8988T (cell line): ENCODE data around the gene UNC93B1.

Experiments
- DNase-seq: peaks from one replicate; pipeline ENCODE4 v3.0.0; 2011

Gene UNC93B1

DNA sequence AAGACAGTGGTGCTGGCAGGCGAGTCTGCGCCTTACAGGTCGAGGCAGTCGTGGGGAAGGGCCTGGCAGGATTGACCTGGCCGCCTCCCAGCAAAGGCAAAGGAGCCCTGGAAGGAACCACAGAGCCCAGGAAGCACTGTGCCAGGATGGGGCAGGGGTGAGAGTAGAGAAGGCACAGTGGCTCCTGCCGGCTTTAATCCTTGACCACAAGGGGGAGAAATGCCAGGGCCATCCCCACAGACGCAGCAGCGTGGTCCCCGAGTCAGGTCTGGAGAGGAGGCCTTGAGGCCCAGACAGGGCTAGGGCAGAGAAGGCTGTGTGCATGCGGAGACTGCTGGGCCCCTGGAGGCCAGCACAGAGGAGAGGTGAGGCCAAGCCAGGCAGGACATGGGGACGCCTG lies 16.7 kb upstream of the UNC93B1 start:
- DNase-seq = peak; percentile 89

DNA sequence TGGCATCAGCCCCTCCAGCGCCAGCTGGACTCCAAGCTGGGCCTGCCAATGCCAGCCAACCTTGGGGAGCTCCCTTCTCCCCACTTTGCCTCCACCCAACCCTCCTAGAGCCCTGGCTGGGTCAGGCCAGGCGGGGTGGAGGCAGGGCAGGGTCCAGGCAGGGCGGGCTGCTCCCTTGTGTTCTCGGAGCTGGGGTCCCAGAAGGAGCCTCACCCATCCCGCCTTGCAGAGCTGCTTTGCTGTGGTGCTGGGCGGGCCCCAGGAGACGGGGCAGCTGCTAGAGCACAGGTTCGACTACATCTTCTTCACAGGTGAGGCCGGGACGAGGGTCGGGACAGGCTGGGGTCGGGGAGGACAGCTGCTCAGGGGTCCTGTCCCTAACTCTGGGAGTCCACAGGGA lies 15.6 kb upstream of the UNC93B1 start:
- DNase-seq = no peak

DNA sequence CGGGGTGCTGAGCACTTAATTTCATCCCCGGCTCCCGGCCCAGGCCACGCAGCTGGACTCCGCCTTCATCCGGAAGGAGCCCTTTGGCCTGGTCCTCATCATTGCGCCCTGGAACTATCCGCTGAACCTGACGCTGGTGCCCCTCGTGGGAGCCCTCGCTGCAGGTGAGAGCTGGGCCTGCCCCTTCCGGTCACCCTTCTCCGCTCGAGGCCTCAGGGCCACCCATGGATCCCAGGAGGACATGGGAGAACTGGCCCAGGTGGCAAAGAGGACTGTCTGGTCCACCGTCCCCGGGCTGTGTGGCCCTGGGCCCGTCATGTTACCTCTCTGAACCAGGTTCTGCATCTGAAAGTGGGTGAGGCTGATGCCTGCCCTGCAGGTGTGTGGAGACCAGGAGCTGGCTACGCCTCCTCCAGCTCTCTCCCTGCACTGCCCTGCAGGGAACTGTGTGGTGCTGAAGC lies 14.9 kb upstream of the UNC93B1 start:
- no peak for DNase-seq

DNA sequence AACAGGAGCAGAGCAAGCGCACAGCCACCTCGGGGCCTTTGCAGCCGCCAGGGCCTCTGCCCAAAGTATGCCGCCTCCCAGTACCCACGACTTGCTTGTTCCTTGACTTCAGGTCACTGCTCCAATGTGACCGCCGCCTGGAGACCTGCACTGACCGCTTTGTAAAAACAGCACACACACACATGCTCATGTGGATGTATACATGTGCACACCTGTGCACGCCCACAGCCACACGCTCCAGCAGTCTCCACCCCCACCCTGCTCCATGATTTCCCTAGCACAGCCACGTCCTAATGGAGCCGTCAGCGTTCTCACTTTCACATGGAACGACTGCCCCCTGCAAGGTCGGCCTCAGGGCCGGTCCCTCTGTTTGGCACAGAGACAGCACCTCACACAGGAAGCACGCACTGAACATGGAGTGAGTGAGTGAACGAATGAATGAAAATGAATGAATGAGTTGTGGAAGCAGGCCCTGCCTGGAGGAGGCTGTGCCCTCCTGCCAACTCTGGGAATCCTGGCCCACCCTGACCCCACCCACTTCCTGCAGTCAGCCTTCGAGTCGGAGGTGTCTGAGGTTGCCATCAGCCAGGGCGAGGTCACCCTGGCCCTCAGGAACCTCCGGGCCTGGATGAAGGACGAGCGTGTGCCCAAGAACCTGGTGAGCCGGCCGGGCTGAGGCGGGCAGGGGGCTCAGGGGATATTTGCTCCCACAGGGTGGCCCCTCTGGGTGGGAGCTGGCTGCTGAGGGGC lies 14.3 kb upstream of the UNC93B1 start:
- no peak for DNase-seq

DNA sequence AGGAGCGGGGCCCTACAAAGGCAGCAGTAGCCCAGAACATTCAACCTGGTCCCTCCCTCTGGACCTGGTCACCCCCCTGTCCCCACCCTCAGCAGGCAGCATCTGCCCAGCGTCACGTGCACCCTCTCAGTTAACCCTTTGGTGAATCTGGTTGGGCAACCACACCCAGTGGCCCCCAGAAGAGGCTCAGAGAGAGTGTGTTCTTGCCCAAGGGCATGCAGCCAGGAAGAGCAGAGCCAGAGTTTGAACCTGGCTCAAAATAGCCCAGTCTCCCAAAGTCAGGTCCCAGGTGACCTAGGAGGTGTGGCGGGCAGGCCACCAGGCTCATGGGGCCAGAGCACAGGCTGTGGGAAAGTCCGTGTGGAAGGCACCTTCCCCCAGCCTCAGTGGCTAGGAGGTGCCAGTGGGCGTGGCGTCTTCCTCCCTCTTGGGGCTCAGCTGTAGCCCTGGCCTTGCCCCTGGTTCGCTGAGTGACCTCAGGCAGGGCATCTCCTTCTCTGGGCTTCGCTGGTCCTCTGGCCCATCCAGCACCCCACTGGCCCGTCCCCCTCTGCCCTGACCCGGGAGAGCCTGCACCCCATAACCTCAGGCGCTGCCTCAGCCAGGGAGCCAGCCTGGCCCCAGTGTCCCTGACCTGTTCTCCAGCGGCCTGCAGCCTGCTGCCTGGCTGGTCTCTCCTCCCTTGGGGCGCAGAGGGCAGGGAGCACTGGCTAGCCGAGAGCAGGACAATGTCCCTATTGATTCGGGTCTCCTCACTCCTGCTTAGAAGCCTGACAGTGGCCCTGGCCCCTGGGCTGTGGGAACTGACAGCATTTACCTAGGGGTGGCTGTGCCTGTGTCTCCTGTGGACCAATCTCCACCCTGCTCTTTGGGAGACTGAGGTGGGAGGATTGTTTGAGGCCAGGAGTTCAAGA lies 13.3 kb upstream of the UNC93B1 start:
- DNase-seq = no peak

DNA sequence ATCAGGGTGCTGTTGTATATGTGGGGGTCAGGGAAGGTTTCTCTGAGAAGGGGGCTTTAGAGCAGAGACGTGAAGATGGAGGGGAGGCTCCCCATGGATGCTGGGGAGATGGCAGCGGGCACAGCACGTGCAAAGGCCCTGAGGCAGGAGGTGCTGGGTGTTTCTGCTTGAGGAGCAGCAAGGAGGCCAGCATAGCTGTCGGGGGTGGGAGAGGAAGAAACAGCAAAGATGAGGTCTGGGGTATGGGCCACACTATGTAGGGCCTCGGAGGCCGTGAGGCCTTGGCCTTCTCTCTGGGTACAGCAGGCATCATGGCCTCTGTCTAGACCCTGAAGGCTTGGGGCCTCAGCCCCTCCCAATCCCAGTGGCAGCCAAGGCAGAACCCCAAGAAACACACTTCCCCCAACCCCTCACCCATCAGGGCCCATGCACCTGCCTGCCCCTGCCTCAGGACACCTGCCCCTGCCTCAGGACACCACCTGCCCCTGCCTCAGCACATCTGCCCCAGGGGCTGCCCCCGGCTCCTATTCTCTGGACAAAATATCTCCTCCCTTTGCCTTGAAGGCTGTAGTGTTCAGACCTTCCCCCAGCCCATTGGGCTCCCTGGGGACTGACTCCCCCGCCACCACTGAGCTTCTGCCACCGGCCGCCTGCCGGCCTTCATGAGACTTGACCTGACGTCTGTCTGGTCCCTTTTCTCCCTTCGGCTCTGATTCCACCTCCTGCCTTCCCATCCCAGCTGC lies 12.4 kb upstream of the UNC93B1 start:
- DNase-seq = no peak

DNA sequence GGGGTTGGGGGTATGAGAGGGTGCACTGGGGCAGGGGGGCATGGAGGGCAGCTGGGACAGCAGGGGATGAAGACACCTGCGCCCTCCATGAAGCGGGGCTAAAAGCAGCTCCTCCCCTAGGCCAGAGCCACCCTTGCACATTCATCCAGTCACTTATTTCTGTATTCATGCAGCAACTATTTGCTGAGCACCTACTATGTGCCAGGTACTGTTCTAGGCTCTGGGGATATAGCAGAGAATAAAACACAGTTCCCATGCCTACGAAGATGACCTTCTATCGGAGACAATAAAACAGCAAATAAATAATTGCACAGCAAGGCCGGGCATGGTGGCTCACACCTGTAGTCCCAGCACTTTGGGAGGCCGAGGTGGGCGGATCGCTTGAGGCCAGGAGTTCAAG lies 11.6 kb upstream of the UNC93B1 start:
- DNase-seq = no peak

DNA sequence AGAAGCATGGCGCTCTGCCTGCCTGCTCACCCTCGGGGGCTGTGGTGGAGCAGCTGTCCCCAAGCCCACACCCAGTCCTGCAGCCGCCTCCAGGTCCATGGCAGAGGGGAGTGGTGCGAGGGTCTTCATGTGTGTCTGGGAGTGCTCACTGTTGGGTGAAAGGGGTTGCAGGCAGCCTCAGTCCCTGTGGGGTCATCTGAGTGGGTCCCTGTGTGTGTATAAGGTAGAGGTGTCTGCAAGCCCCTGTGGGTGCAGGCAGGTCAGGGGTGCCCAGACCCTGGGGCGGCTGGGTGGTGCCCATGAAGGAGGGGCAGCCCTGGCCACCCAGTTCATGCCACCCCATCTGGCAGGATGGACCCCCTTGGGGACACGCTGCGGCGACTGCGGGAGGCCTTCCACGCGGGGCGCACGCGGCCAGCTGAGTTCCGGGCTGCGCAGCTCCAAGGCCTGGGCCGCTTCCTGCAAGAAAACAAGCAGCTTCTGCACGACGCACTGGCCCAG lies 11.1 kb upstream of the UNC93B1 start:
- DNase-seq = no peak

DNA sequence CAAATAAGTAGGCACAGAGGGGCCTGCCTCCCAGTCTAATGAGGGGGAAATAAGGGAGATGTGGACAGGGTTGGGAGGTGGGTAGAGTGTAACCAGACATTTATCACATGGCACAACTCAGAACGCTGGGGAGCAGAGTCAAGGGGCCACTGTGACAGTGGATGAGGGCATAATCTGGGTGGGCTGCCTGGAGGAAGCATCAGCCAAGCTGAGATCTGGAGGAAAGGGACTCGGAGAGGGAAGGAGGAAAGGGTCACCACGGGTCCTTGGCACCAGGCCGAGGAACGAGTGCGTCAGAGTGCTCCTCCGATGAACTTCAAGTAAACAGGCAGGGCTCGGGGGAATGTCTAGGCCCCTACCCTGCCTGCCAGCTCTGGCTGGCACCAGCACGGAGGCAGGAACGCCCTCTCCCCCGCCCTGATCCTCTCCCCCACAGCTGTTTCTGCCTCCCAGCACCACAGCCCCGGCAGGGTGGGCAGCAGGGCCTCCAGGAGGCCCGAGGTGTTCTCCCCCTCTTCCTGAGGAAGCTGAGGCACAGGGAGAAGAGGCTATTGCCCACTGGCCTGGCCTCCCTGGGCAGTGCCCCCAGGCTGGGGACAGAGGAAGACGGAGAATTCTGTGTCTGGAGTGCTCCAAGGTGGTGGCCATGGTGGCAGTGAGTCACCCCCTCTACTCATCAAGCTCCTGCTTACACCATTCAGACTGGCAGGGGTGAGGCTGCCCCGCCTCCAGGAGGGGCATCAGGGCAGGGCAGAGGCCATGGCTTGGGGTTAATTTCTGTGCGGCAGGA lies 10.5 kb upstream of the UNC93B1 start:
- peak; percentile 84 for DNase-seq

DNA sequence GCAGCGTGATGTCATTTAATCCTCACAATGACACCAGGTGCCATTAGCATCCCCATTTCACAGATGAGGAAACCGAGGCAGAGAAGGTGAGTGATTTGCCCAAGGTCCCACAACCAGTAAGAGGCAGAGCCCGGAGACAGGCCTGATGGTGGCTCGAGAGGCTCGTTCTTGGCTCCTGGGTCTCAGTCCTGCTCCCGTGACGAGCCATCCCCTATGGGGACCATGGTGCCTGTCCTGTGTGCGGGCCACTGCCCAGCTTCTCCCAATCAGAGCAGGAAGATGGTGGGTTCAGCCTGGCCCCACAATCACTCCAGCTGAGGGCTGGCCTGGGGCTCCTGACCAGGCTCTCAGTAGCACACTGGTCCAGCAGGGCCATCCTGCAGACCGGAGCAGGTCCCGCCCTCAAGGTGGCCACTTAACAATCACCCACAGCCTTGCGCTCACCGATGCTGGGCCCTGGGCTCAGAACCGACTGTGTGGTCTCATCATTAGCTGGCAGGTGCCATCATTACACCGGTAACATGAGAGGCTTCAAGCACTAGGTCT lies 9.8 kb upstream of the UNC93B1 start:
- DNase-seq = no peak

DNA sequence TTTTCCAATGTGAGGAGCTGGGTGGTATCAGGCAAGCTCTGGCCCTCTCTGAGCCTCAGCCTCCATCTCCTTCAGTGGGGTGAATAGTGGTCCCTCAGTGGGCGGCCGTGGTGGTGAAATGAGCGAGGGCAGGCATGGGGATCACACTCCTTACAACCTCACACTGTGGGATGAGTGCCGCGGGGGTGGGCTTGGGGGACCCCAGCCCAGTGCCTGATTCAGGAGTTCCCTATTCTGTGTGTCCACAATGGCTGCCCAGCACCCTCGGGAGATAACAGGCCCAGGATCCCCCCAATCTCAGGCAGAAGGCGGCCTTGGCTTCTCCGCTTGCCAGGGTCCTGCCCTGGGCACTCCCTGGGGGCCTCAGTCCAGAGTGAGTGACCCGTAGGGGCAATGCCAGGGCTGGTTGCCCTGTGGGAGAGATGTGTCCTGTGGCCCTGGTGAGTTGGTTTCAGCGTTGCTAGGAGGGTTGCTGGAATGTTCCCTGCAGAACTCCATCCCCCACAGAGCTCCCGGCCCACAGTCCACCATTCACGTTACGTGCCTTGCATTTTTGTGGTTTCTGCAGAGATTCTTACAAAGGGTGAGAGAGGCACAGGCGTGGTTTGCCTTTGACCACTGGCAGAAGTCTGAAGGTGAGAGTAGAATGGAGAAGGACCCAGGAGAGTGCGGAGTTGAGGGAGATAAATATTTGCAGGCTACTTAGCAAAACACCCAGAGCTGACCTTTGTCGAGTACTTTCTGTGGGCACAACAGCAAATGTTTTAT lies 9.1 kb upstream of the UNC93B1 start:
- peak; percentile 83 for DNase-seq

DNA sequence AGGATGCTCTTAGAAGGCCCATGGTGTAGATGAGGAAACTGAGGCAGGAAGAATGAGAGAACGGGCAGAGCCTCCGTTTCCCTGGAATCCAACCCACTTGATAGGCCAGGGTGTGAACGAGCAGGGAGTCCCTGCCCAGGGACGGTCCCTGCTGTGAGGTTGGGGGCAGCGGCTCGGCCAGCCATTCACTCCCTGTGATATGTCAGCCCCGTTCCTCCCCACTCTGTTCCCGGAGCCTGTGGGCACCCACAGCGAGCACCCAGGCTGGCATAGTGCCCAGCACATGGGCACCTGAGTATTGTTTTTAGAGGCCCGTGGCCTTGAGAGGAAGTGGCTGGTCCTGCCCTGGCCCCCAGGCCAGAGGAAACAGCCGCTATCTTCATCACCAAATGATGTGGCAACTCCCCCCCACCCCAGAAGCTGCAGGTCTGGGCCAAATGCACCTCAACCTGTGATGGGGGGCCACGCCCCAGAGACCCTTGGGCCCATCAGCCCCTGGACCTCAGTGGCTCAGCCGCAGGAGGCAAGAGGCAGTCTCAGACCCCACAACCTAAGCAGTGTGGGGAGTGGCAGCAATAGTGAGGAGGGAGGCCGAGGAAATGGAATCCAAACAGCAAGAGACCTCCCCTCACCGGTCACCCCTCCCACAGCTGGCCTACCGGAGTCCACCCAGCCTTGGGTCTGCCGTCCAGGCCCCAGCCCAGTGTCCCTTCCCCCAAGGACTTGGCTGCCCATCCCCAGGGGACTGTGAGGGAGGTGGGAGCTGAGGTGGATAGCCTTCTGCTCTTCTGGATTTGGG lies 8.3 kb upstream of the UNC93B1 start:
- DNase-seq = no peak

DNA sequence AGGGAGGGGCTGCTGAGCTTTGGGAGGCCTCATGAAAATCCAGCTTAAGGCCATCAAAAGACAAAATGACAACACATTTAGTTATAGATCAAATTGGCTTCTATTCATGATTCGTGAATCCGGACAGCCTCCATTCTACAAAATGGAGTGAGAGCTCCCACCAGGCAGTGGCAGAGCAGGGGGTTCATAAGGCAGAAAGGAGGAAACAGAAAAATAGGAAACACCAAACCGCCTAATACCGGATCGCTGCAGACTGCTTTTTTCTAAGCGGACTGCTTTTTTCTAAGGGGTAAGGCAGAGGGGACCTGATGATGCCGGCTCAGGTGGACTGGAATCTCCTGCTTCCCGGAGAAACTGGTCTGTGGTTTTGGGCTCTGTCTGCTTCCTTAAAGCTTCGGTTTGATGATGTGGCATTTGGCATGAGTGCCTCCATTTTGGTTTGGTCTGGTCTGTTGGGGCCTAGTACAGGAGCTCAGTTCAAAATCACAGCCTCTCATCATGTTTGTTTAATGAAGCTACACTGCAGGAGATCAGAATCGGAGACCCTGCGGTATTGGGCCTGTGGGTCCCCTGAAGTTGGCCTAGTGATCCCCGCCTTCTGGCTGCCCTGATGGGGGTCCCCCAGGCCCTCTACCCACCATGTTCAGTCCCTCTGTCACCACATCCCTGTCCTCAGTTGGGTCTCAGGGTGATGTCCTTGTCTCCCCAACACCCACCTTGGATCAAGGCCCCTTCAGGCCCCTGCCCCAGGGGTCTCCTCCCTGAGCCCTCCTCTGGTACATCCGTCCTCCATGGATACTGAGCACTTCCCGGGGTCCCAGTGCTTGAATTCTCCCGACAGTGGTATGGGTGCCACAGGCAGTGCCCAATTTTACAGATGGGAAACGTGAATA lies 7.4 kb upstream of the UNC93B1 start:
- DNase-seq = no peak

DNA sequence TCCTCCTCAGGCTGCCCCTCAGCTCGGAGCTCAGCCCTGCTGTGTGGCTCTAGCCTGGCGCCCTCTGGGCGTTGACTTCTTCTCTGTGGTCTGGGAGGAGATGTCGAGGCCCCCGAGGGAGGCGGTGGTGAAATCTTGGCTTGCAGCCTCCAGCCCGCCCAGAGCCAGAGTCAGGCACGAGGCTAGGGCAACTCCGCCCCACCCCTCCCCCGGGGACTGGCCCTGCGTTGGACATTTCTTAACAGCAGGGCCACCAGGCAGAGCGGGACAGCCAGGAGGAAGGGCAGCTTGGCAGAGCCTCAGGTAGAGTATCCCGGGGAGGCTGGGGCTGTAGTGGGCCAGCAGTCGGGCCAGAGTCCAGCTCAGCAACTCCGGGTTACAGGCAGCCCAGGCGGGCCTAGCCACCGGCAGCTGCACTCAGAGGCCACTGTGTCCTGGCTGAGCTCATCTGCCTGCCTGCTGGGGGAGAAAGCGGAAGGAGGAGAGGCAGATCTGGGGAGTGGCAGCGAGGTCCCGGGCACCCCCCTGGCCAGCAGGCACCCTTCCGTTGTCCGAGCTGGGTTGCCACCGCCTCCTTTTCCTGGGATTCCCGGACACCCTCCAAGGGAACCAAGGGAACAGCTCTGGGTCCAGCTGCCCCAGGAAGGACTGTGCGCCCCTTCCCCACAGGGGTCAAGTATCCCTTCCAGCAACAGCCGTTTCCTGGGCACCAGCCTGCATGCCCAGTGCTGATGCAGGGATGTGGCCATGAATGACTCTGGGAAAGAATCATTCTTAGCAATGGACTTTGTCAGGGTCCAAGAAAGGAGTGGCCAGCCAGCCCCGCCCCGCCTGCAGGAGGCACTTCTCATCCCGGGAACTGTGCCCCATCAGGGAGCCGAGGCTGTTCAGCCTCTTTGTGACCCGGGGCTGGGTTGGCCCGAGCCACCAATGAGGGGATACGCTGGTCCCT lies 6.5 kb upstream of the UNC93B1 start, which contains the start of gene ALDH3B1:
ALDH3B1 (plus strand) TSS at position 238 of the 952 bp plus-strand sequence. CDS start 4,971 bp downstream, outside the sequence.
- peak; percentile 78 for DNase-seq

DNA sequence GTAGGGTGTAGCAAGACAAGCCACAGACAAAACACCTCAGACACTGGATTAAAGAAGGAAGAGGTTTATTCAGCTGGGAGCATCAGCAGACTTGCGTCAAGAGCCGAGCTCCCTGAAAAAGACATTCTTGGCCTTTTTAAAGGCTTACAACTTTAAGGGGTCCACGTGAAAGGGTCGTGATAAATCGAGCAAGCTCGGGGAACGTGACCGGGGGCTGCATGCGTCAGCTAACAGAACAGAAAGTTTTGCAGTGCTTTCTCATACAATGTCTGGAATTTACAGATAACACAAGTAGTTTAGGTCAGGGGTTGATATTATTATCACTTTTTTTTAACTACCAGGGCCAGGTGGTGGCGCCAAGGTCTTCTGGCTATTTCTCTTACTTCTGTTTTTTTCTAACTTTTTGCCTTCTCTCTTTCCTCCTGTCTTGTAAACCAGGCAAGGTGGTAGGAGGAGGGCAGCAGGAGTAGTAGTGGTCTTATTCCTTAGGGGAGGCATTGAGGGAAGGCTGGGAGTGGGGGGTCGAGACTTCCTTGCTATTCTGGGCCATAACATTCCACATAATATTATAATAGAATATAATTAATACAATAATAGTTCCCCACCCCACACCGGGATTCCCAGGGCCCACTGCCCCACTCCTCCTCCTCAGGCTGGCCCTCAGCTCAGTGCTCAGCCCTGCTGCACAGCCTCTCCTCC lies 5.6 kb upstream of the UNC93B1 start:
- no peak for DNase-seq

DNA sequence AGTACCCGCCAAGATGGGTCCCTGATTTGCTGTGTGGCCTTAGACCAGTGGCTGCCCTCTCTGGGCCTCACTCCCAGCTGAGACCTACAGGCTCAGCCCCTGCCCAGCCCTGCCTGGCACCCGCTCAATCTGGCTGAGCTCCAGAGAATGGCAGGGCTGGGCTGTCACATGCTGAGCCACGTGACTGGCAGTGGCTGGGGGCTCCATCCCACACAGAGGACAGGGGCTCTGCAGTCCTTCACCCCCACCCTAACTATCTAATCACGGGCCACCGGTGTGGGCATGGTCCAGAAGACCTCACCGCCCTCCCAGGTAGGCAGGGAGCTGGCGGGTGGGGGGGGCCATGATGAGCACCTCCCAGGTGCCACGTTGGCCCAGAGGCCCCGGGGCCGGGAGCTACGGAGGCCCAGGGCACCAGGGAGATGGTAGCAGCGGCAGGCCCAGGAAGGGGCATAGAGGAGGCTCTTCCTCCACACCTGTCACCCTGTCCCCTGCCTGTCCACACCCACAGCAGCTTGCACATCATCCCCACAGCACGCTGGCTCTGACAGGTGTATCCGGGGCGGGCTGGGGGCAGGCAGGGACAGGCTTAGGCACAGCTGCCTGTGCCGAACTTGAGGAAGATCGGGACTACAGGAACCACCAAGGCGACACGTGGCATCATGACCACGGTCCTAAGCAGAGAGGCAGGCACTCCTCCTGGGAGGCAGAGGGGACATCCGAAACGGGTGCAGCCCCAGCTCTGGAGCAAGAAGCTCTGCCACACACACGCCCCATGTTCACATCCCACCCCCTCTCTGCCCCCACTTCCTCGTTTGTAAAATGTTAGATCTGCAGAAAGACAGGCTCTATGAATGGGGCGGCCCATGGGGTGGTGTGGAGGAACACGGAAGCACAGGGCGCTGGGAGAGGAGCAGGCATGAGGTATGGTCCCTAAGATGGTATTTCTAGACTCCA lies 4.8 kb upstream of the UNC93B1 start:
- DNase-seq = no peak
